GM12865 (cell line): ENCODE measurements around the gene PSMA5.
A peak's percentile ranks its signal among the peaks of the same experiment; 100 is the strongest.

ENCODE experiments used
- DNase-seq: peaks from one replicate; pipeline ENCODE4 v3.0.0; 2010; ENCODE audit warnings: low read depth
- H3K4me3 ChIP-seq: 2 replicates; pipeline ENCODE4 v1.5.1; 2011; ENCODE audit warnings: mild to moderate bottlenecking, low read depth, low read length, control low read depth
- CTCF ChIP-seq: IDR thresholded peaks from 2 replicates; pipeline ENCODE4 v1.5.1; 2011; ENCODE audit warnings: low read length, control low read depth, low read depth, inconsistent platforms; ENCODE audit not compliant: insufficient read depth; ENCODE audit errors: missing control alignments

The PSMA5 gene

GRCh38 chr1:109433322-109433721 lies 7.1 kb upstream of the PSMA5 start:
- TF ChIP-seq CTCF = no peak
- DNase-seq = no peak
- H3K4me3 ChIP-seq = no peak overlapping the region

- no peak for TF ChIP-seq CTCF
- no peak for DNase-seq
Observed at GRCh38 chr1:109432336-109432735, 6.1 kb upstream of the PSMA5 start.

GRCh38 chr1:109427171-109427467 lies 871 bp upstream of the PSMA5 start:
- no peak for DNase-seq
- H3K4me3 ChIP-seq = peak overlapping the region; percentile 71
- no peak for TF ChIP-seq CTCF

More at GRCh38 chr1:109432336-109432735, 6.1 kb upstream of the PSMA5 start:
- no peak overlapping the region for H3K4me3 ChIP-seq

GRCh38 chr1:109425391-109426280 lies 612 bp downstream of the PSMA5 start:
- no peak for TF ChIP-seq CTCF
- DNase-seq = peak; percentile 71

GRCh38 chr1:109423498-109423897 lies 2.8 kb downstream of the PSMA5 start:
- H3K4me3 ChIP-seq = no peak overlapping the region
- DNase-seq = no peak
- no peak for TF ChIP-seq CTCF

More at GRCh38 chr1:109425391-109426280, 612 bp downstream of the PSMA5 start:
- peak overlapping the region; percentile 71 for H3K4me3 ChIP-seq

GRCh38 chr1:109412551-109412950 lies 13.7 kb downstream of the PSMA5 start:
- DNase-seq = no peak
- H3K4me3 ChIP-seq = no peak overlapping the region
- TF ChIP-seq CTCF = no peak

- no peak overlapping the region for H3K4me3 ChIP-seq
- DNase-seq = peak; percentile 27
- TF ChIP-seq CTCF = no peak
Observed at GRCh38 chr1:109404838-109405237, 21.4 kb downstream of the PSMA5 start.
